T-cell (primary cell): ENCODE results near the gene CXCL14. TPM values are rescaled to one million over a fixed set of nuclear protein-coding genes. Genes with fewer than 3 reads are reported as not detected.

Experiments
- ATAC-seq, 4 experiments: fragments of 200-7000 bp in 3 of 4; fragments of 150-1000 bp in 1 of 4; cut with Tn5 transposase; replicated peaks in 1 of 4; 1 replicate in 3 of 4; 2 replicates in 1 of 4; pipeline ENCODE4 v1.10.0; 2021; ENCODE audit warnings: moderate library complexity in 3 of 4, mild to moderate bottlenecking in 2 of 4, moderate number of reproducible peaks in 1 of 4
- CTCF ChIA-PET, 2 donors: fragments of 300-600 bp; sonication (Branson Sonifier 250); formaldehyde crosslinking; loops; one replicate each; lab custom pipeline; 2022; ENCODE audit warnings: antibody characterized with exemption in 2 of 2; lab: Charles Lee
- POLR2A ChIA-PET, 2 donors: fragments of 300-600 bp; sonication (Branson Sonifier 250); formaldehyde crosslinking; loops; one replicate each; lab custom pipeline; 2022; ENCODE audit warnings: antibody characterized with exemption in 2 of 2; lab: Charles Lee
- DNase-seq, 35 experiments: peaks; one replicate each; pipeline versions ENCODE4 v3.0.0 to v3.0.0-alpha.2; 2013 to 2023
- H3K27ac ChIP-seq: one replicate; pipeline ENCODE4 v1.5.1; 2013; ENCODE audit warnings: low read length
- H3K27me3 ChIP-seq, 2 experiments: replicated peaks in 1 of 2; 1 replicate in 1 of 2; 2 replicates in 1 of 2; pipeline versions ENCODE4 v1.6.1 to v1.7.0; 2013; ENCODE audit warnings: low read length in 1 of 2, mixed read lengths in 1 of 2; ENCODE audit not compliant: control insufficient read depth in 2 of 2, insufficient read depth in 2 of 2; ENCODE audit errors: extremely low read depth in 1 of 2
- H3K36me3 ChIP-seq, 2 donors: 1 replicate in 1 of 2; 2 replicates in 1 of 2; pipeline versions ENCODE4 v1.6.1 to v1.7.0; 2013; ENCODE audit warnings: low read length in 1 of 2; ENCODE audit not compliant: control insufficient read depth in 2 of 2, insufficient read depth in 1 of 2; ENCODE audit errors: extremely low read depth in 1 of 2
- H3K4me1 ChIP-seq, 2 experiments: 1 replicate in 1 of 2; 2 replicates in 1 of 2; pipeline versions ENCODE4 v1.6.1 to v1.7.0; 2013; ENCODE audit warnings: low read length in 2 of 2, mixed read lengths in 1 of 2; ENCODE audit not compliant: insufficient read depth in 2 of 2, control insufficient read depth in 1 of 2; ENCODE audit errors: extremely low read depth in 1 of 2
- H3K4me3 ChIP-seq, 2 donors: 1 replicate in 1 of 2; 2 replicates in 1 of 2; pipeline versions ENCODE4 v1.5.1 to v1.7.0; 2013; ENCODE audit warnings: mild to moderate bottlenecking in 2 of 2, low read length in 1 of 2, moderate library complexity in 1 of 2; ENCODE audit not compliant: control insufficient read depth in 1 of 2; ENCODE audit errors: extremely low read depth in 1 of 2
- H3K9me3 ChIP-seq: 2 replicates; pipeline ENCODE4 v1.7.0; 2013
- H3K27ac Mint-ChIP-seq, 2 donors: one replicate each; pipeline ENCODE4 v1.8.0; 2020 to 2021; ENCODE audit warnings: mild to moderate bottlenecking in 2 of 2, mixed read lengths in 2 of 2
- H3K27me3 Mint-ChIP-seq, 2 donors: one replicate each; pipeline ENCODE4 v1.8.0; 2021 to 2022; ENCODE audit warnings: mixed read lengths in 2 of 2
- H3K36me3 Mint-ChIP-seq: one replicate; pipeline ENCODE4 v1.8.0; 2021; ENCODE audit warnings: mixed read lengths
- H3K4me1 Mint-ChIP-seq, 3 donors: one replicate each; pipeline ENCODE4 v1.8.0; 2020 to 2022; ENCODE audit warnings: mixed read lengths in 3 of 3, mild to moderate bottlenecking in 1 of 3
- H3K4me3 Mint-ChIP-seq, 3 donors: one replicate each; pipeline ENCODE4 v1.8.0; 2020 to 2022; ENCODE audit warnings: mild to moderate bottlenecking in 3 of 3, mixed read lengths in 3 of 3, moderate library complexity in 3 of 3
- H3K9me3 Mint-ChIP-seq, 3 donors: one replicate each; pipeline ENCODE4 v1.8.0; 2020 to 2022; ENCODE audit warnings: mixed read lengths in 3 of 3
- WGBS: methylation state at CpG from one replicate; pipeline ENCODE4 v1.1.5; 2013; ENCODE audit warnings: missing lambda C conversion rate; ENCODE audit not compliant: insufficient coverage; 5-methylcytosine and 5-hydroxymethylcytosine counted together
- total RNA-seq, 35 experiments: library from RNA in 6 of 35; stranded (reverse) in 6 of 35; fragments of 120-200 nt in 1 of 35; gene quantifications; one replicate each; pipeline versions ENCODE4 v1.2.1 to v1.2.4 and lab custom pipeline; 2013 to 2026

The CXCL14 gene
- total RNA-seq, 5 donors from 2014 or later (not counting 1 experiment from before 2014, with no cell fraction given), result not detected

DNA sequence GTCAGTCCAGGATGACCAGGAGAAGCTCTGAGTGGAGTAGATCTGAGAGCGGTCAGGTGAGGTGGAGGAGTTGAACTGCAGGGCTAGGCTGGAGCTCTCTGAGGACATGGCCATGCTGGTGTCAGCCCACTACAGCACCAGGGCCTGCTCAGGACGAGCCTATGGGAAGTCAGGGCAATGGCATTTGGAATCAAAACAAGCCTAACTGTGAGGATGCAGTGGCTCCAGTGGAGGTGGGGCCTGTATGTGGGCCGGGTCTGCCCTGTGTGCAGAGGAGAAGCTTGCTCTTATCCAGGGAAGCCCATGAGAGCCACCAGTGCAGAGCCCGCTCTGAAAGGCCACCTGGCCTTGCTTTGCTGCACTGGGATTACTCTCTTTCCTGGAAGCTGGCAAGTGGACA is 11.1 kb downstream of the CXCL14 start:
- H3K27ac Mint-ChIP-seq, result no peak overlapping the region
- H3K36me3 Mint-ChIP-seq, result no peaks in the 10 kb centered on the region
- no peak for DNase-seq
- H3K27me3 Mint-ChIP-seq, result peaks cover 6 to 15% of the 10 kb centered on the region in 2 donors
- H3K9me3 Mint-ChIP-seq, result no peaks in the 10 kb centered on the region
- no peak for ATAC-seq
- POLR2A ChIA-PET, result interaction anchor here in 1 of 2 donors (0.7 kb wide), 1 partner anchor 121 kb away, joined by 9 read pairs; the partner anchor contains the start of gene DCANP1
- peaks cover 0 to 9% (median 4%) of the 10 kb centered on the region in 3 donors for H3K4me1 Mint-ChIP-seq
- H3K4me3 Mint-ChIP-seq, result no peak overlapping the region
- CTCF ChIA-PET, result interaction anchor here (0.7 to 2.0 kb wide), 5 partner anchors 9 to 428 kb away, joined by 3 to 7 read pairs (median 7); no protein-coding TSS in a partner anchor
- Histone ChIP-seq H3K9me3 (no peaks in the 10 kb centered on the region), H3K27ac (no peak overlapping the region), H3K4me3 (no peak overlapping the region), H3K27me3 (peaks cover 0 to 34% of the 10 kb centered on the region in 2 experiments), H3K4me1 (peaks cover 0 to 5% of the 10 kb centered on the region in 2 experiments), H3K36me3 (no peaks in the 10 kb centered on the region)
- WGBS, result 58% methylated on average over 4 of the region's 4 CpGs

- H3K9me3 ChIP-seq, result no peaks in the 10 kb centered on the region
- H3K27ac Mint-ChIP-seq, result no peak overlapping the region
- H3K27ac ChIP-seq, result no peak overlapping the region
- CTCF ChIA-PET, result interaction anchor here (0.6 to 2.0 kb wide), 17 partner anchors 8 to 1077 kb away, joined by 3 to 12 read pairs (median 5); no protein-coding TSS in a partner anchor
- H3K27me3 ChIP-seq, result peaks cover 0 to 34% of the 10 kb centered on the region in 2 experiments
- no peak for DNase-seq
- peaks cover 0 to 7% of the 10 kb centered on the region in 2 donors for H3K27me3 Mint-ChIP-seq
- 88% methylated on average over 9 of the region's 16 CpGs for WGBS
- POLR2A ChIA-PET, result no interaction called here
- no peak overlapping the region for H3K4me3 ChIP-seq
- no peak overlapping the region for H3K4me3 Mint-ChIP-seq
- H3K4me1 Mint-ChIP-seq, result peaks cover 0 to 9% (median 4%) of the 10 kb centered on the region in 3 donors
- peaks cover 0 to 5% of the 10 kb centered on the region in 2 experiments for H3K4me1 ChIP-seq
- no peaks in the 10 kb centered on the region for H3K9me3 Mint-ChIP-seq
- H3K36me3 Mint-ChIP-seq, result no peaks in the 10 kb centered on the region
- no peaks in the 10 kb centered on the region for H3K36me3 ChIP-seq
- peak in 1 of 4 experiments; percentile 14 for ATAC-seq
Observed at GRCh38 chr5:135566422-135567400, 12.1 kb downstream of the CXCL14 start.

- 38% methylated on average over 4 of the region's 16 CpGs for WGBS
- ChIA-PET CTCF (interaction anchor here (0.6 to 2.0 kb wide), 16 partner anchors 9 to 1077 kb away, joined by 3 to 12 read pairs (median 4); no protein-coding TSS in a partner anchor), POLR2A (no interaction called here)
- H3K4me1 ChIP-seq, result peaks cover 0 to 7% of the 10 kb centered on the region in 2 experiments
- H3K36me3 Mint-ChIP-seq, result no peaks in the 10 kb centered on the region
- peaks cover 0 to 7% of the 10 kb centered on the region in 2 donors for H3K27me3 Mint-ChIP-seq
- no peak overlapping the region for H3K27ac ChIP-seq
- no peaks in the 10 kb centered on the region for H3K9me3 ChIP-seq
- no peak overlapping the region for H3K4me3 ChIP-seq
- H3K36me3 ChIP-seq, result no peaks in the 10 kb centered on the region
- ATAC-seq (peak; percentile 44 to 71 (median 56)), DNase-seq (peak in 33 of 35 experiments; percentile 12 to 70 (median 51))
- peaks cover 0 to 34% of the 10 kb centered on the region in 2 experiments for H3K27me3 ChIP-seq
- peaks cover 2 to 10% (median 6%) of the 10 kb centered on the region in 3 donors for H3K4me1 Mint-ChIP-seq
- H3K9me3 Mint-ChIP-seq, result no peaks in the 10 kb centered on the region
- H3K4me3 Mint-ChIP-seq, result no peak overlapping the region
- H3K27ac Mint-ChIP-seq, result no peak overlapping the region
Observed at GRCh38 chr5:135565725-135566421, 12.9 kb downstream of the CXCL14 start.

DNA sequence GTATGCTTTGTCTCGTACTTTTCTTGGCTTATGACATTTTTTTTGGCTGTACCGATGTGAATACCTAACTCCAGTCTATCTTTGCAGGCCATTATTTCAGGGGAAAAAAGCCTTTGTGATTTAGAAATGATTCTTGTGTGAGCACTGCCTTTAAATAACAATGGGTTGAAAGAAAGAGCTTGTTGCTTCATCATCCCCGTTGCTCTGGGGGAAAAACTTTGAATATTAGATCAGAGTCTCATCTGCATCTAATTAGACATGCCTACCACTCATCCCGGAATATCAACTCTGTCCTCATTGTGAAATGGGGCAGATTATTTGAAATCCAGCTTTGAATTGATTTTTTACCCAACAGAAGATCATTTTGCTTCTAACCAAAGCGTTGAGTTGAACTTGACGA is 13.5 kb downstream of the CXCL14 start:
- H3K27ac Mint-ChIP-seq, result no peak overlapping the region
- whole genome bisulfite sequencing, result 100% methylated on average over 1 of the region's 6 CpGs
- CTCF ChIA-PET, result interaction anchor here (0.9 to 2.2 kb wide), 8 partner anchors 10 to 103 kb away, joined by 3 to 9 read pairs (median 4); no protein-coding TSS in a partner anchor
- Histone ChIP-seq H3K4me3 (no peak overlapping the region), H3K27me3 (peaks cover 0 to 33% of the 10 kb centered on the region in 2 experiments), H3K4me1 (peaks cover 0 to 11% of the 10 kb centered on the region in 2 experiments), H3K9me3 (no peaks in the 10 kb centered on the region), H3K27ac (no peak overlapping the region), H3K36me3 (no peaks in the 10 kb centered on the region)
- H3K4me1 Mint-ChIP-seq, result peaks cover 8 to 13% (median 10%) of the 10 kb centered on the region in 3 donors
- no peak for ATAC-seq
- DNase-seq, result no peak
- POLR2A ChIA-PET, result no interaction called here
- no peak overlapping the region for H3K4me3 Mint-ChIP-seq
- H3K27me3 Mint-ChIP-seq, result peaks cover 4 to 7% of the 10 kb centered on the region in 2 donors
- H3K36me3 Mint-ChIP-seq, result no peaks in the 10 kb centered on the region
- no peaks in the 10 kb centered on the region for H3K9me3 Mint-ChIP-seq

DNA sequence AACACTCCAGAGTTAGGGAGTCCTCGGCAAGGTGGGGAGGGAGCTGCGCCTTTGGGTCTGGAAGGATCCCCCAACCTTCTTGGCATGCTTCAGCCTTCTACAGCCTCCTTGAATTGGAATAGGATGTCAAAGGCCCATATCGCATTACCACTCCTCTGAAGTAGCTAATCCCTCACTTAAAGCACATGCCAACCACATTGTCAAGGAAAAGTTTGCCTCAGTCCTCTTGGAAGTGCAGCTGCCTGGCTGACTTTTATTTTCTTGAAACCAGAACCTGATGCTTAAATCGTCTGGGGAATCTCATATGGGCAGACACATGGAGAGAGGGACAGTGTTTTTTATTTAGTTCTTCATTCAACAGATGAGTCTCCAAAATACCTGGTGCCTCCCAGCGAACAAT is 14.5 kb downstream of the CXCL14 start:
- Histone ChIP-seq H3K36me3 (no peaks in the 10 kb centered on the region), H3K4me1 (peaks cover 0 to 11% of the 10 kb centered on the region in 2 experiments), H3K27me3 (peaks cover 0 to 36% of the 10 kb centered on the region in 2 experiments), H3K9me3 (no peaks in the 10 kb centered on the region), H3K27ac (no peak overlapping the region), H3K4me3 (no peak overlapping the region)
- Mint-ChIP-seq H3K27ac (no peak overlapping the region), H3K36me3 (no peaks in the 10 kb centered on the region), H3K27me3 (peaks cover 7 to 9% of the 10 kb centered on the region in 2 donors), H3K4me1 (peaks cover 10 to 13% (median 11%) of the 10 kb centered on the region in 3 donors), H3K4me3 (no peak overlapping the region), H3K9me3 (no peaks in the 10 kb centered on the region)
- DNase-seq, result no peak
- ChIA-PET CTCF (interaction anchor here in 1 of 2 donors (0.9 to 2.2 kb wide), 2 partner anchors 9 to 12 kb away, joined by 4 to 9 read pairs; no protein-coding TSS in a partner anchor), POLR2A (no interaction called here)
- WGBS, result 100% methylated on average over 1 of the region's 5 CpGs
- no peak for ATAC-seq
